HG03060 (cell line): Measurements from ENCODE around the gene OR51Q1.

Experiments
- ATAC-seq: cut with Tn5 transposase; IDR thresholded peaks from one replicate; pipeline ENCODE4 v1.9.1; 2021; ENCODE audit warnings: low read depth, moderate number of reproducible peaks; ENCODE audit not compliant: unreplicated experiment

Gene OR51Q1, protein sequence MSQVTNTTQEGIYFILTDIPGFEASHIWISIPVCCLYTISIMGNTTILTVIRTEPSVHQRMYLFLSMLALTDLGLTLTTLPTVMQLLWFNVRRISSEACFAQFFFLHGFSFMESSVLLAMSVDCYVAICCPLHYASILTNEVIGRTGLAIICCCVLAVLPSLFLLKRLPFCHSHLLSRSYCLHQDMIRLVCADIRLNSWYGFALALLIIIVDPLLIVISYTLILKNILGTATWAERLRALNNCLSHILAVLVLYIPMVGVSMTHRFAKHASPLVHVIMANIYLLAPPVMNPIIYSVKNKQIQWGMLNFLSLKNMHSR

GRCh38 chr11:5421811-5422210 is at the start of gene OR51Q1:
Gene OR51Q1, plus strand, starts transcription at chr11:5422111. Its CDS starts 90 bp downstream, at chr11:5422201.
- no peak for ATAC-seq

DNA sequence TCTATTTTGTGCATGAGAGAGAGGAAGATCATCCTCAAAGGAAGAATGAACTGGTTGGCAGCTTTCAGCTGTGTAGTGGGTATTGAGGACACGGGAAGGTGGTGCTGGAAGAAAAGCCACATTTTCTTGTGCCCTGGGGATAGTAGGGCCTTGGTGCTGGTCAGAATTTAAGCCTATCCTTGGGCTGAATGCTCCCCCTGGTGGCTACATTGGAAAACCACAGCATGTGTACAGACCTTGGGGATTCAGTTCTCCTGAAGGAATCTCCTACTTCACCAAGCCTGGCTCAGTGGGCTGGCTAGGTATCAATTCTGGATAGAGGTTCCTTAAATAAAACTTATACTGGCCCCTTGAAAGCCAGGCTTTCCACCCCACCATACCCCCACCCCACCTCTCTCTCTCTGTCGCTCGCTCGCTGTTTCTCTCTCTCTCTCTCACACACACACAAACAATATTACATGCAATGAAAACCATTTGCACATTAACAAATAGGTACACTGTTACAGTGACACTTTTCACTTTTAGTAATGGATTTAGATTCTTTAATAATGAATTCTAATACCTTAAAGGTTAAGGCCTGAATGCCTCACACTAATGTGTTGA is 41.1 kb upstream of the OR51Q1 start:
- no peak for ATAC-seq

- no peak for ATAC-seq
Observed at GRCh38 chr11:5383576-5383975, 38.3 kb upstream of the OR51Q1 start, which contains the start of gene OR51M1. Gene OR51M1, plus strand, starts transcription at chr11:5383812. Its CDS starts 5,587 bp downstream, at chr11:5389399.

GRCh38 chr11:5384335-5384734 is 37.6 kb upstream of the OR51Q1 start:
- ATAC-seq = no peak

DNA sequence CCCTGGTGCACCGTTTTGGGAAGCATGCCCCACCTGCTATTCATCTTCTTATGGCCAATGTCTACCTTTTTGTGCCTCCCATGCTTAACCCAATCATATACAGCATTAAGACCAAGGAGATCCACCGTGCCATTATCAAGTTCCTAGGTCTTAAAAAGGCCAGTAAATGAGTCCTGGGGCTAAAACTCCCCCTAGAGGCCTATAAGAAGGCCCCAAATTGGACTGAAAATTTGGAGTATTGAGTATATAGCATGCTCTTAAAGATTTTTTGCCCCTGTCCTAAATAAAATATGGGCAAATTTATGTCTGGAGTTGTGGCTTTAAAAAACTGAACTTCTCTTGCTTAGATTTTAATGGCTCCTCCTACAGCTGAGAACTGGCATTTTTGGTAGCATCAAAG is 31.7 kb upstream of the OR51Q1 start:
- no peak for ATAC-seq

DNA sequence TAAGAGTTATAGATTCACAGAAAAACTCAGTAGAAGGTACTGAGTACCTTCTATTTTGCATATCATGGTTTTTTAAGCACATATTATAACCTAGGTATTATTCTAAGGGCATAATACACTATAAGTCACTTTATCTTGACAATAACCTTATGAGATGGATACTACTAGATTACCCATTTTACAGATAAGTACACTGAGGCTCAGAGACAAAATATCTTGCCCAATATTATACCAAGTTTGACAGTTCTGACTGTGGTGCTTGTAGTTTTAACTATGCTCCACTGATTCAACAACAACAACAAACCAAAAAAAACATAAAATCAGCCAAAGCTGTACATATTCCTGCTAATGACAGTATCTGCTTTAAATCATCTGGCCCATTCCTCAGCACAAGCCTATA is 27.8 kb upstream of the OR51Q1 start:
- ATAC-seq = no peak

- no peak for ATAC-seq
Observed at GRCh38 chr11:5398936-5399335, 23.0 kb upstream of the OR51Q1 start.

- no peak for ATAC-seq
Observed at GRCh38 chr11:5405173-5405572, 16.7 kb upstream of the OR51Q1 start.

GRCh38 chr11:5420993-5421392 is 918 bp upstream of the OR51Q1 start:
- ATAC-seq = no peak

GRCh38 chr11:5423131-5423530 is 1.2 kb downstream of the OR51Q1 start:
- no peak for ATAC-seq

DNA sequence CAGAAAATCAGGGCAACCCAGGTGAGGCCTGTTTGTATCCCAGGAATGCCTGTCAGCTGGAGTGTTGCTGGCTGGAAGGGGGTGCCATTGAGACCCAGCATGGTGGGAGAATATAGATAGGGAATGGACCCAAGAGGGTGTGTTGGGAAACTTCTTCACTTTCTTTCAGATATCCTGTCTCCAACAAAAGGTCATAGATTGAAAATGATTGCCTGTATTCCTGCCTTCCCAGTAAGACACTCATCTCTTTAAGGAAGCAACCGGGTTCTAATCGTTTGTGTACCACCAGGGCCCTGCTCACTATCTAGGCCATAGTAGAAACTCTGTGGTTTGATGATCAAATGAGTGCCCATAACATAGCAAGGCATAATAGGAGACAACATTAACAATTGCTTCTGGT is 19.5 kb downstream of the OR51Q1 start, which contains the start of gene OR51I1:
OR51I1 (minus strand) TSS at position 101 of the 400 bp plus-strand sequence; CDS start at position 101, 0 bp downstream.
- no peak for ATAC-seq

GRCh38 chr11:5443835-5444393 is 22.0 kb downstream of the OR51Q1 start:
- ATAC-seq = no peak

- no peak for ATAC-seq
Observed at GRCh38 chr11:5449023-5449422, 27.1 kb downstream of the OR51Q1 start, which contains the start of gene OR51I2. Gene OR51I2, plus strand, starts transcription at chr11:5449323. Its CDS starts 4,166 bp downstream, at chr11:5453489.

DNA sequence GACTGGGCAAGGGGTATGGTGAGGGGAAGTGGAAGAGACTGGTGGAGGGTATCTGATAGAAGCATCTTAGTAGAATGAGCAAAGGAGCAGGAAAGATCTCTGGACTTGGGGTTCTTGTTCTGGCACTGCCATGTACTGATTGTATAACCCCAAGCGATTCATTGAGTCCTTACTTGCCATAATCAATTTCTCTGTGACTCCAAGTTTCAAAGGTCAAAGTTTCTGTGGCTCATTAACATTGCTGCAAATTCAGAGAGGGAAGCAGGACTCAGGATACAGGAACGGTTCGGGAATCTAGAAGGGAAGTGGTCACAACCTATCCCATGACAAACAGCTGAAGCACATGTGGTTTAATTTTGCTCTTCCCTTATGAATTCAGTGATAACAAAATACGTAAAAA is 27.5 kb downstream of the OR51Q1 start:
- no peak for ATAC-seq

GRCh38 chr11:5460983-5461621 is 39.2 kb downstream of the OR51Q1 start:
- ATAC-seq = no peak

DNA sequence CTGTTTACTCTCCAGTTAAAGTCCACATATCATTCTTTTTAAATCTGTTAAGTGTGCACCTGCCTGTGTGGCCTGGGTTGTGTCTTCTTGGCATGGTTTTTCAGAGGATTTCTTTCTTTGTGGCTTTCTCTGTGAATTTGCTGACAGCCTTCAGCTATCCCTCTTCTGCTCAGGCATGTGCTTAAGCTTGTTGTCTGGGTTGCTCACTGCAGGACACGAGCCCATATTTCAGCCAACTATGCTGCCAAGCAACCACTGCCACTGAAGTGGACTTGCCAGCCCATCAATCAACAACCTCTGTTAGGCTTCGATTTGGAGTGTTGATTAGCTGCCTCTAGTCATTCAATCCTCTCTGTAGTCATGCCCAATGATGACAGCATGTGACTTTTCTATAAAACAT is 45.6 kb downstream of the OR51Q1 start:
- ATAC-seq = no peak
